ENCODE measurements around the gene NKX1-1. TPM values are rescaled to one million over a fixed set of nuclear protein-coding genes. Genes with fewer than 3 reads are reported as not detected.

The NKX1-1 gene
- total RNA-seq, 1 donor = not detected

DNA sequence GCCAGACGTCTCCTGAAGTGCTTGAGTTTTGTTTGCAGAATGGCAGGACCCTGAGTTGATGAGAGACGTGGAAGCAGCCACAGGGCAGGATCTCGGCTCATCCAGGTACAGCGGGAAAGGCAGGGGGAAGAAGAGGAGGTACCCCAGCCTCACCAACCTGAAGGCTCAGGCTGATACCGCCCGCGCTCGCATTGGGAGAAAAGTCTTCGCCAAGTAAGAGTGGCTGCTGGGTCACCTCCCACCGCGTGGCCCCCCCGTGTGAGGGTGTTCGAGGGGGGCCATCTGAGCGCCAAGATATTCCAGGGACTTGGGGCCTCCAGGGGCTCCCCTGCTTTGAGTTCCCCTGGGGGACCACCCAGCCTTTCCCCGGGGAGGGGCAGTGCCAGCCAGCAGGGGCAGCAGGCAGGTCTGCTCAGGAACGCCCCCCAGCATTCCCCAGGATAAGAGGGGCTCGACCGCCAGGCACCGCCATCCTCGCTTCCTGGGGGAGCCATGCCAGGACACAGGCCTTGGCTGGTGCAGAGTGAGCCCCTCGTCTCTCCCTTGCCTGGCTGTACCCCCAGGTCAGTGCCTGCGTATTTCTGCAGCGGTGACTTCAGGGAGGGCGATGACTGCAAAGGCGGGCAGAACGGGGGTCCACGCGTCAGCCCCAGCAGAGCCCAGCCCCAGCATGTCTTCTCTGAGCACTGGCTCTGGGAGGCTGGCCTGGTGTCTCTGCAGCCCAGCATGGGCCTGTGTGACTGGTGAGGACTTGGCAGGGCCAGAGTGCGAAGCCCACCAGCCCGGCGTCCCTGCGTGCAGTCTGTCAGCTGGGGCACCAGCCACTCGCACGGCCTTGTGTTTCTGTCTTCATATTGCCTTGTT, 22.3 kb downstream of the NKX1-1 start:
- peak; percentile 75 for DNase-seq (ENCODE audit: insufficient read length, low spot score, missing footprints)
- no peak overlapping the region for H3K4me3 ChIP-seq (ENCODE audit: insufficient read depth, low read length)
- no peaks in the 10 kb centered on the region for H3K4me1 ChIP-seq (ENCODE audit: insufficient read depth, low read length)
- no peaks in the 10 kb centered on the region for H3K79me2 ChIP-seq (ENCODE audit: insufficient read depth, low read length)
- H3K36me3 ChIP-seq (ENCODE audit: insufficient read depth, low read length) = peaks cover 6% of the 10 kb centered on the region
- H3K27me3 ChIP-seq (ENCODE audit: insufficient read depth, low read length) = no peaks in the 10 kb centered on the region
- H2AFZ ChIP-seq (ENCODE audit: low read length) = no peak overlapping the region
- H3K27ac ChIP-seq (ENCODE audit: low read depth, low read length) = no peak overlapping the region
- TF ChIP-seq, protein P1, sequence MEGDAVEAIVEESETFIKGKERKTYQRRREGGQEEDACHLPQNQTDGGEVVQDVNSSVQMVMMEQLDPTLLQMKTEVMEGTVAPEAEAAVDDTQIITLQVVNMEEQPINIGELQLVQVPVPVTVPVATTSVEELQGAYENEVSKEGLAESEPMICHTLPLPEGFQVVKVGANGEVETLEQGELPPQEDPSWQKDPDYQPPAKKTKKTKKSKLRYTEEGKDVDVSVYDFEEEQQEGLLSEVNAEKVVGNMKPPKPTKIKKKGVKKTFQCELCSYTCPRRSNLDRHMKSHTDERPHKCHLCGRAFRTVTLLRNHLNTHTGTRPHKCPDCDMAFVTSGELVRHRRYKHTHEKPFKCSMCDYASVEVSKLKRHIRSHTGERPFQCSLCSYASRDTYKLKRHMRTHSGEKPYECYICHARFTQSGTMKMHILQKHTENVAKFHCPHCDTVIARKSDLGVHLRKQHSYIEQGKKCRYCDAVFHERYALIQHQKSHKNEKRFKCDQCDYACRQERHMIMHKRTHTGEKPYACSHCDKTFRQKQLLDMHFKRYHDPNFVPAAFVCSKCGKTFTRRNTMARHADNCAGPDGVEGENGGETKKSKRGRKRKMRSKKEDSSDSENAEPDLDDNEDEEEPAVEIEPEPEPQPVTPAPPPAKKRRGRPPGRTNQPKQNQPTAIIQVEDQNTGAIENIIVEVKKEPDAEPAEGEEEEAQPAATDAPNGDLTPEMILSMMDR (IDR thresholded peaks at IDR 0.05; ENCODE audit: extremely low read depth, low read depth, low read length) = no peak
- no peak overlapping the region for H3K4me2 ChIP-seq (ENCODE audit: insufficient read depth, low read length)
- H4K20me1 ChIP-seq (ENCODE audit: insufficient read depth, low read length) = no peaks in the 10 kb centered on the region
- peaks cover 2% of the 10 kb centered on the region for H3K9me3 ChIP-seq (ENCODE audit: low read depth, low read length)

DNA sequence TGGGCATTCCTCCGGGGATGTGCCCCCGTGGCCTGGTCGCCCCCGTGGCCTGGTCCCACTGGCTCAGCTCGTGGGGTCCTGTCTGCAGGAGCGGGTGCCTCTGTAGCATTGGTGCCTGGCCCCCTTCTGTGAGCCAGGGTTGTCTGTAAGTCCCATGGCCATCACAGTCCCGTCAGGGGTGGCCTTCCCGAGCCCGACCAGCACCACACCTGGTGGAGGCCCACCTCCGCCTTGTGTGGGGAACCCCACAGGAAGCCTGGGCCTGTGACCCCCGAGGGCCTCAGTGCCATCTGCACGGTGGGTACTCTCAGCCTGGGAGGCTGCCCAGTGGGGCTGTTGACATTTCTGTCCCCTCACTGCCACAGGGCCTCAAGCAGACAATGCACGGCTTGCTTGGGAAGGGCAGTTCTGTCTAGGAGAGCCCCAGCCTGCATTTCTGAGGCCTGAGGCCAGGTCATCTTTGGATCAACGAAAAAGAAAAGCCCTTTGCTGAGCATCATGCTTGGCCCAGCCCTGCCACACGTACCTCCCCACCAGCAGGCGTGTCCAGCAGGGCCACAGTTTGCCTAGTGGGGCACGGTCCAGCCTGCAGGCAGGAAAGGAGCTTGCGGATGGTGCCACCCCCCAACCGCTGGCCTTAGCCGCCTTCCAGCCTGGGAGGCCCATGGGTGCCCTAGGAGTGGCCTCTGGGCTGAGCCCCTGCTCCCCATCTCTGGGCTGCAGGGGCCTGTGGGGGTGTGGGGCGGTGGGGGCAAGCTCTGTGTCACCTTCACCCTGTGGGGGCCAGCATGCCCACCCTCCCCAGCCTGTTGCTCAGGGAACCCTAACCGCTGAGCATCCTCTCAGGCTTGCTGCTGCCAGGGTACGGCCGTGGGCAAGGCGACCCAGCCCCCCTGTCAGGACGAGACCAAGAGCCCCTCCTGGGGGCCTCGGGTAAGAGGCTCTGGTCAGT, 23.2 kb downstream of the NKX1-1 start:
- H3K27ac ChIP-seq (ENCODE audit: low read depth, low read length) = no peak overlapping the region
- no peaks in the 10 kb centered on the region for H3K9me3 ChIP-seq (ENCODE audit: low read depth, low read length)
- no peaks in the 10 kb centered on the region for H3K79me2 ChIP-seq (ENCODE audit: insufficient read depth, low read length)
- TF ChIP-seq, protein P1 (IDR thresholded peaks at IDR 0.05; ENCODE audit: extremely low read depth, low read depth, low read length) = no peak
- H3K36me3 ChIP-seq (ENCODE audit: insufficient read depth, low read length) = no peaks in the 10 kb centered on the region
- H4K20me1 ChIP-seq (ENCODE audit: insufficient read depth, low read length) = no peaks in the 10 kb centered on the region
- no peak overlapping the region for H3K4me2 ChIP-seq (ENCODE audit: insufficient read depth, low read length)
- peak; percentile 62 for DNase-seq (ENCODE audit: insufficient read length, low spot score, missing footprints)
- H3K27me3 ChIP-seq (ENCODE audit: insufficient read depth, low read length) = no peaks in the 10 kb centered on the region
- no peaks in the 10 kb centered on the region for H3K4me1 ChIP-seq (ENCODE audit: insufficient read depth, low read length)
- H3K4me3 ChIP-seq (ENCODE audit: insufficient read depth, low read length) = no peak overlapping the region
- no peak overlapping the region for H2AFZ ChIP-seq (ENCODE audit: low read length)

DNA sequence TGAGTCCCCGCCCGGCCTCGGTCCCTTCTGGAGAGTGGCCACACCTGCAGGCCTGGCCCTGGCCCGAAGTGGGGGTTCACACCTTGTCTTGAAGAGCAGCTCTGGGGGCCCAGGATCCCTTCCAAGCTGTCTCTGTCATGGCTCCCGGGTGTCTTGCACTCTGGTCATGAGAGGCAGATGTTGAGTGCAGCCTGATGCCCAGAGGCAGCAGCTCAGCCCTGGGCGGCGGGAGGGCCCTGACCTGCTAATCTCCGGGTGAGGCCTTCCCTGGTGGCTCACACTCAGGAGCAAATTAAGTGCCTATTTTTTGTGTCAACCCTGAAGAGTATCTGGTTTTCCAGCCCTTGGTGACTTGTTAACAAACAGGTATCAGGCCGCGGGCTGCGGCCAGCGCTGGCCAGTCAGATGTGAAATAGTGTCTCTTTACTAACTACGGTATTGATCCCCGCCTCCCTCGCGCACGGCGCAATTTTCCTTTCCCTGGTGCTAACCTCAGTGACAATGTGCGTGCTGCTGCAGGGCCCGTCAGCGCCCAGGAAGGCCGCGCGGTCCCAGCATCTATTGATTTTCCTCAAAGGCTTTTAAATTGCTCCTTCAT, 24.2 kb downstream of the NKX1-1 start:
- Histone ChIP-seq H3K79me2 (ENCODE audit: insufficient read depth, low read length) (no peaks in the 10 kb centered on the region), H4K20me1 (ENCODE audit: insufficient read depth, low read length) (no peaks in the 10 kb centered on the region)

More for the DNA sequence above, 24.2 kb downstream of the NKX1-1 start:
- no peaks in the 10 kb centered on the region for H3K9me3 ChIP-seq (ENCODE audit: low read depth, low read length)
- no peak overlapping the region for H3K4me3 ChIP-seq (ENCODE audit: insufficient read depth, low read length)
- H3K4me1 ChIP-seq (ENCODE audit: insufficient read depth, low read length) = no peaks in the 10 kb centered on the region
- H3K27me3 ChIP-seq (ENCODE audit: insufficient read depth, low read length) = no peaks in the 10 kb centered on the region
- TF ChIP-seq, protein P1 (IDR thresholded peaks at IDR 0.05; ENCODE audit: extremely low read depth, low read depth, low read length) = no peak
- H3K36me3 ChIP-seq (ENCODE audit: insufficient read depth, low read length) = no peaks in the 10 kb centered on the region
- H2AFZ ChIP-seq (ENCODE audit: low read length) = no peak overlapping the region
- DNase-seq (ENCODE audit: insufficient read length, low spot score, missing footprints) = peak; percentile 66
- no peak overlapping the region for H3K4me2 ChIP-seq (ENCODE audit: insufficient read depth, low read length)
- H3K27ac ChIP-seq (ENCODE audit: low read depth, low read length) = no peak overlapping the region
